Activated CD4-positive, alpha-beta T cell treated with anti-CD3 and anti-CD28 coated beads for 48 hours (primary cell): ENCODE measurements around the gene MRNIP.

Source experiments
- DNase-seq: peaks from one replicate; pipeline ENCODE4 v3.0.0-alpha.2; 2020

The MRNIP gene, protein sequence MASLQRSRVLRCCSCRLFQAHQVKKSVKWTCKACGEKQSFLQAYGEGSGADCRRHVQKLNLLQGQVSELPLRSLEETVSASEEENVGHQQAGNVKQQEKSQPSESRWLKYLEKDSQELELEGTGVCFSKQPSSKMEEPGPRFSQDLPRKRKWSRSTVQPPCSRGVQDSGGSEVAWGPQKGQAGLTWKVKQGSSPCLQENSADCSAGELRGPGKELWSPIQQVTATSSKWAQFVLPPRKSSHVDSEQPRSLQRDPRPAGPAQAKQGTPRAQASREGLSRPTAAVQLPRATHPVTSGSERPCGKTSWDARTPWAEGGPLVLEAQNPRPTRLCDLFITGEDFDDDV

DNA sequence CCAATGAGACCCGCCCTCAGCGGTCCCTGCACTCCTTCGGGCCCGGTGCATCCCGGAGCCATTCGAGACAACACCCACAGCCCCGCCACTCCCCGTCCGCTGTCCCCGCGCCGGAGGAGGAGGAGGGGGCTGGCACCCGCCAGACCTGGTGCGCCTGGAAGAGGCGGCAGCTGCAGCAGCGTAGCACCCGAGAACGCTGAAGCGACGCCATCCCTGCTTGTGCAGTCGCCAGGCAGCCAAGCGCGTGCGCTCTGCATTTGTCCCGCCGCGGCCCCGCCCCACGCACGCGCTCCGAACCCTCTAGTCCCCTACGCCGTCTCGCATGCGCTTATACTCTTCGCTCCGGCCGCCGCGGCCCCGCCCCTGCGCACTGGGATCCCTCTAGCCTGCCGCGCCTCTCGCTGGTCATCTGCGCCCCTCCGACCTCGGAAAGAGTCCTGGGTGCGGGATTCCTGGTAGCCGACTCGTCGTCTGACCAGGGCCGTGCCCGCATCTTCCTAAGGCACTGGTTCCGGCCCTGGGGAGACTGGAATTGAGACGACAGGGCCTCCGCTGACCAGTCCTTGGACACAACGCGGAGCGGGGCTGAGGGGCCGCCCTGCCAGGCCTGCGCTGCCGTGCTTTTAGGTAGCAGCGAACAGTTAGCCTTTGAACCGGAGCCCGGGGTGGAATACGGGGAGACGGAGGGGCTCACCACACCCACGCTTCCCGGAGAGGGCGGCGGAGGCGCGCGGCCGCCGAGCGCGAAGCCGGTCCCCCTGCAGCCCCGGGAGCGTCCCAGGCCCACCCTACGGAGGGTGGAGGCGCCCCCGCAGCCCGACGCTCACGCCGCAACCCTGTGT is at the start of gene MRNIP:
TSS of gene MRNIP (minus strand) at position 232 of the 842 bp plus-strand sequence. CDS start at position 211, 21 bp downstream.
- peak; percentile 95 for DNase-seq

DNA sequence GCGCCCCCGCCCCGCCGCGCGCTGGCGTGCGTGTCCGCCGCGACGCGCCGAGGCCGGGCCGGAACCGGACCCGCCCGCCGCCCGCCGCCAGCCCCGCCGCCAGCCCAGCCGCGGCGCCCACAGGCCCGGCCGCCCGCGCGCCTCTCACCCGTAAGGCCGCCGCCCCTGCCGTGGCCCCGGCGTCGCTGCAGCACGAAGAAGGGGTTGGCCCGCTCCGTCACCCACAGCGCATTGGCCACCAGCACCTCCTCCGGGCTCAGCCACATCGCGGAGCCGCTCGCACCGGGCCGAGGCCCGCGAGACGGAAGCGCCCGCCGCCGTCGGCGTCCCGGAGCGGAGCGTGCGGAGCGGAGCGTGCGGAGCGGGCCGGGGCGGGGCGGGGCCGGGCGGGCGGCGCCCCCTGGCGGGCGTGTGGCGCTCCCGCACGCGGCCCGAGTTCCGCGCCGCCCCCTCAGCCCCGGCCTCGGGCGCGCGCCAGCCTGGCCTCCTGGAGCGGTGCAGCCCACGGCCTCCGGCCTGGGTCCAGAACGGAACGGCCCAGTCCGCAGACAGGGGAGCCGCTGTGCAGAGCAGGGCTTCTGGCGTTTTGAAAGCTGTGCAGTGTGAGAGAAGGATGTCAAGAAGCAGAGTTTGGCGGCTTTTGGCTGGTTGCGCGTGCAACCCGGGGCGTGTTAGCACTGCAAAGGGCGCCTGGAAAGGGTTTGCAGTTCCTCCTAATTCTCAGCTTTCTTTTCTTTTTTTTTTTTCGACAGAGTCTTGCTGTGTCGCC is 49.1 kb upstream of the MRNIP start, which contains the start of gene TBC1D9B:
TSS of gene TBC1D9B (minus strand) at position 342 of the 769 bp plus-strand sequence. CDS start at position 266, 76 bp downstream.
- peak; percentile 66 for DNase-seq

DNA sequence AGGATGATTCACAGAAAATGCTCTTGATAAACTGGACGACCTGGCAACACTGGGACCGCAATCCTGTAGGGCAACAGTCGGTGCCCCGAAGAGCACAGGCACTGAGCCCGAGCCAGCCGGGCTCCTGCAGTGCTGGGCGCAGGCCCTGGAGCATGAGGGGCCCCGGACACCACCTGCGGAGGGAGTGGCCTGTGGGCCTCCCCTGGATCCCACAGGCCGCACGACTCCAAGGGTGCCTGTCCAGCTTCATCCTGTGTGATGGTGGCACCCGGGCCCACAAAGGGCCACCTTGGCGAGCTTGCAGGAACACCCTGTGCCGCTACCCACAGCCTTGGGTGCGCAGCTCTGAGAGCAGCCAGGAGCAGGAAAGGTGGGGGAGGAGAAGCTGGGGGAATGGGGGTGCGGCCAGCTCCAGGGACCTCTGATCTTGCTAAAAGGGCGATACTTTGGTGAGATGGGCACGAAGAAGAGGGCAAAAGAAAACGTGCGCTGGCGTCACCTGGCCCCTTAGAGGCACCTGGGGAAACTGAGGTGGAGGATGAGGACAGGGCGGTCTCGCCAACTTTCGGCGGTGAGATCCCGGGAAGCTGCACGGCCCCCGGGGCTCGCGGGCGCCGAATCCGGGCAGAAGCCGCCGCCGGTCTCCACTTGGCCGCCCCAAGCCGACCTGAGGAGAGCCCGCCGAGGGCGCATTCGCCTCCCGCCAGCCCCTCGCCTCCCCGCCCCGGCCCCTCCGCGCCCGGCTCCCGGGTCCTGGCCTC is 48.4 kb upstream of the MRNIP start:
- DNase-seq: peak; percentile 43

DNA sequence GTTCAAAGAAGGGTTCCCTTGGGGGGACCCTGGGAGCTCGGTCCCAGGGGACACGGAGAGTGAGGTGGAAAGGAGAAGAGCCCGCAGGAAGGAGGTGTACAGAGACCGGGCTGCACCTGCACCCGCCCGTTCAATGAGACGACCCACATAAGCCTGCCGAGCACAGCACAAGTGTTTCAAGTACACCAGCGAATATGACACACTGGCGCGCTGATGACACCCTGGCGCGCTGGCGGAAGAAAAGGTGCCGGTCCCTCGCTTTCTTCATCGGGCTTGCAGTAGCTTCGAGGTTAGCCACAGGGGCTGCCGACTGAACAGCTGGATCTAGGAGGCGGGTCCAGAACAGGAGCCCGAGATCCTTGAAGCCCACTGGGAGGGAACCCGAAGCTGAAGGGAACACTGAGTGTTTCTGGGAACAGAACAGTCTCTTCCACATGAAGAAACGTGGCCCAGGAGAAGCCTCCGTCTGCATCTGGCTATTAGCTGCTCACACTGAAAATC is 47.7 kb upstream of the MRNIP start:
- peak; percentile 7 for DNase-seq

DNA sequence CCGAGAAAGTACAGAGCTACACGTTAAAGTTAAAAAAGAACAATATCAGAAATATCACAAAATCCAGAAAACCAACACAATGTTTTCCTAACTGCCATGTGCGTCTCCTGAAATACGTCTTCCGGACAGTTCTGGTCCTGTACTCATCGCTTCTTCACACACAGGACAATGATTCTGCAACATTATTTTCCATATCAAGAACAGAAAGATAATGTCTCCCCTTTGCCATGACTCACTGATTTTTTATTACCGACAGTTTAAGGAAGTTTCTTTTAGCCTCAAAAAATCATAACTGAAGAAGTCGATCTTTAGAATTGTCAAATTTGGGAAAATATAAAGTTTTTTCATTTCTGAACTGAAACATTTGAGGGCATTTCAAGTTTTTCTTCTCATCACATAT is 46.5 kb upstream of the MRNIP start:
- DNase-seq: no peak

DNA sequence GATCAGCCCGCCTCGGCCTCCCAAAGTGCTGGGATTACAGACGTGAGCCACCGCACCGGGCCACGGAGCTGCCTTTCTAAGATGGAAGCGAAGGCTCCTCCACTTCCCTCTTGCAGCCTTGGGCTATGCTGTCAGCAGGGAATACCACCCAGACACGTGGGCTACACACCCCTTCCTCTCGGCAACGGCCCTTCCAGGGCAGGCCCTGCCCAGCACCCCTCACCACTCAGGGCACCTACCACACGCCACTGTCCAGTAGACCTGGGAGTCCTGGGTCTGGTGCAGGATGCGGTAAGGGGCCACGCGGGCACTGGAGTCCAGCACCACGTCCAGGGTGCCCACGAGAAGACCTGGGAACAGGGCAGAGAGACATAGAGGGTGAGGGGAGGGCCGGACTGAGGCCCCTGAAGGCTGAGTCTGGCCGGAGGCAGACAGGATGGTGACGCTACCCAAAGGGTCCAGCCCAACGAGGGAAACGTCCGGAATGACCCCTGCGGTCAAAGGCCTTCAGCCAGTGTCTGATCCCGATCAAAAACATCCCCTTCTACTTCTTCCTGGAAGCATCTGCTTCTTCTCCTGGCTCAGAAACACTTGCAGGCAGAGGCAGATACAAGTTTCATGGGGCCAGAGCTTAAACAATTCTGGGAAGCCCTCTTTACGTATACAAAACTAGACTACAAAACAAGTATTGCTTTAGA is 46.0 kb upstream of the MRNIP start:
- DNase-seq: no peak

DNA sequence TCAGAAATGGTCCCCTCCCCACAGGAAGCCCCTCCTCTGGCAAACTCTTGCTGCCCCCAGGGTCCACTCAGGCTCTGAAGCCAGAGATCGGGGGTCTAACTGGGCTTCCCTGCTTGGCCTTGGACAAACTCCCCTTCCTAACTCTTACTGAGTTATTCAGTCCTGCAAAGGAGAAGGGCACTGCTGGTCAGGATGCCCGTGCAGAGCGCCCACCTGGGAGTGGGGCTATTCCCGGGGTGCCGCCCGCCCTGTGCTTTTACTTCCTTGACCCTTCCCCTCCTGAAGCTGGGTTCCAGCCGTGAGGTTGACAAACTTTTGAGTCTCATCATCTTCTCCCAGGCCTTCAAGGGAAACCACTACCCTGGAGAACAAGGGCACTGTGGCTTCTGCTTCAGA is 44.1 kb upstream of the MRNIP start:
- no peak for DNase-seq

DNA sequence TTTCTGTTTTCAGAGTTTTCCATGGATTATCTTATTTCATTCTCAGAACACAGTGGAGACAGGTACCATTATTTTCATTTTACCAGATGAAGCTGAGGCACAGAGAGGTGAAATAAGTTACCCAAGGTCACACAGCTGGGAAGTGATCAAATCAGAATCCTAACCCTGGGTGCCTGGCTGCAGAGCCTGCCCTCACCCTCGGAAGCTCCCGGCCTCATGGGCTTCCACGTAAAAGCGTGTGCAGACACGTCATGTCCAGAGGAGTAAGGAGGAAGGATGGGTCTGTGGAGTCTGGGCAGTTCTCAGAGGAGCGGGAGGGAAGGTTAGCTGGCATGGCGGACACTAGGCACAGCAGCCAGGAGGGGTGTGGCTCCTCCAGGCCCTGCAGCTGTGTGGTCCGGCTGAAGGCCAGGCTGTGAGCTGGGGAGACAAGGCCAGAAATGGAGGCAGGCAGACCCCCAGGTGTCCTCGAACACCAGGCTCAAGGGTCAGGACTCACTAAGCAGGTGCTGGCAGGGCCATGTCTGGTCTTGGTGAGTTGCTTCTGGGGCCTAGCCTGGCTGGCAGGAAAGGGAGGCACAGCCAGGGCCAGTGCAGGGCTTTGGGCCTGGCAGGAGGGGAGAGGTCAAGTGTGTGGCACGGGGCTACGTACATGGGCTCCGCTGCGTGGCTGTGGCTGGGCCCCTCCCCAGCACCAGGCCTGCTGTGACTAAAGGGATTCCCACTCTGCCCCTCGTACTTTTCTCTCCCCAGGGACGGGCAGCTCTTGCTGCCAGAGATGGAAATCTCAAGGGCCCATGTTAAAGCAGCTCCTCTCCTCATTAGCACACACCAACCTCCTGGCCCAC is 43.5 kb upstream of the MRNIP start:
- no peak for DNase-seq

DNA sequence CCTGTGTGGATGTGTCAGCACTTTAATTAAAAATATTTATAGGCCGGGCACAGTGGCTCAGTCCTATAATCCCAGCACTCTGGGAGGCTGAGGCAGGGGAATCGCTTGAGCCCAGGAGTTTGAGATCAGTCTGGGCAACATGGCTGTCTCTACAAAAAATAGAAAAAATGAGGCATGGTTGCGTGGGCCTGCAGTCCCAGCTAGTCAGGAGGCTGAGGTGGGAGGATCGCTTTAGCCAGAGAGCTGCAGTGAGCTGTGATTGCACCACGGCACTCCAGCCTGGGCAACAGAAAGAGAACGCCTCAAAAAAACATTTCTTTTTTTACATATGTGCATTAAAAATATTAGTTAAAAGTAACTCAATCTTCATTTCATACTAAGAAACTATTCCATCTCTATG is 42.8 kb upstream of the MRNIP start:
- no peak for DNase-seq

DNA sequence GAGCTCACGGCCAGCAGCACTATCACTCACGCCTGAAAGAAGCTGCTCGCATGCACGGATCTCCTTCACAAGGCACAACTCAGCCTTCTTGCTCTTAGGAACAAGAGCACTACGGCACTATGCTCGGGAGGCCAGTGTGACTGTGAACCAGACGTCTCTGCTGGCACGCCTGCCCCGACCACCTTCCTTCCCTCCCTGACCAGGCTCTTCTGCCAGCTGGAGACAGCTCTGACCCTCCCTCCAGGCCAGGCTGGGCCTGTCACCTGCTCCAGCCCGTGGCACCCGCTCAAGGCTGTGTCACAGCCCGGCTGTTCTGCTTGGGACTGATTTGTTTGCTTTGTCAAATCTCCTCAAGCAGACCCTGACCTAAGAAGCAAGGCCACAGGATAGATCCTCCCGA is 42.1 kb upstream of the MRNIP start:
- DNase-seq: no peak

DNA sequence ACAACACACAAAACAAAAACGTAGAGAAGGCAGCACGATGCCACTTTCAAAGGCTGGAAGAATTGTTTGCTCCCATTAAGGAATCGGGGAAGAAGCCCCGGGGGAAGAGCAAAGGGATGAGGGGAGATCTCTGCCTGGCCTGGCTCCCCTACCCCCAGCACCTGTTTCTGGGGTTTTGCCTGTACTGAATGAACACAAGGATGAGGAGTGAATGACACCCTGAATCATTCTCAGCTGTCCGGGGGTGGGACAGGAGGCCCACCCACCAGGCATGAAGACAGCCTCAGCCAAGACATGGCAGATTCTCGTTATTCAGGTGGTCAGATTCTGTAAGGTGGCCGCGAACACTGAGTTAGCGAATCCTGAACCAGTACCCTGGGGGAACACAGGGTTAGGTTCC is 41.6 kb upstream of the MRNIP start:
- DNase-seq: no peak

DNA sequence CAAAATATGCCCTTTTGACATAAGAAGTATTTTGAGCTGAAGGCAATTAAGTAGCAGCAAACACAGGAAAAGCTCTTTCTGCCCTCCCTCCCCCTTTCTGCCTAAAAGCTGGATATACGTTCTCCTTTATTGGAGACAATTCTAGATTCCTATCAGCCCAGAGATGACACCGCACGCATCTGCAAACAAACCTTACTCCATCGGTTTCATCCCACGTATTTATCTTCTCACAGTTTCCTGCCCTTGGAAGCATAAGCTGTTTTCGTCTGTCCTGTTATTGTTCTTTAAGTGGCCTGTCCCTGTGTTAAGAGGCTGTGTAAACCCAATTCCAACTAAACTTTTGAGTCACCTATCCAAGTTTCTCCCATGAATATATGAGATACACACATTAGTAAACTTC is 37.2 kb upstream of the MRNIP start:
- DNase-seq: no peak

DNA sequence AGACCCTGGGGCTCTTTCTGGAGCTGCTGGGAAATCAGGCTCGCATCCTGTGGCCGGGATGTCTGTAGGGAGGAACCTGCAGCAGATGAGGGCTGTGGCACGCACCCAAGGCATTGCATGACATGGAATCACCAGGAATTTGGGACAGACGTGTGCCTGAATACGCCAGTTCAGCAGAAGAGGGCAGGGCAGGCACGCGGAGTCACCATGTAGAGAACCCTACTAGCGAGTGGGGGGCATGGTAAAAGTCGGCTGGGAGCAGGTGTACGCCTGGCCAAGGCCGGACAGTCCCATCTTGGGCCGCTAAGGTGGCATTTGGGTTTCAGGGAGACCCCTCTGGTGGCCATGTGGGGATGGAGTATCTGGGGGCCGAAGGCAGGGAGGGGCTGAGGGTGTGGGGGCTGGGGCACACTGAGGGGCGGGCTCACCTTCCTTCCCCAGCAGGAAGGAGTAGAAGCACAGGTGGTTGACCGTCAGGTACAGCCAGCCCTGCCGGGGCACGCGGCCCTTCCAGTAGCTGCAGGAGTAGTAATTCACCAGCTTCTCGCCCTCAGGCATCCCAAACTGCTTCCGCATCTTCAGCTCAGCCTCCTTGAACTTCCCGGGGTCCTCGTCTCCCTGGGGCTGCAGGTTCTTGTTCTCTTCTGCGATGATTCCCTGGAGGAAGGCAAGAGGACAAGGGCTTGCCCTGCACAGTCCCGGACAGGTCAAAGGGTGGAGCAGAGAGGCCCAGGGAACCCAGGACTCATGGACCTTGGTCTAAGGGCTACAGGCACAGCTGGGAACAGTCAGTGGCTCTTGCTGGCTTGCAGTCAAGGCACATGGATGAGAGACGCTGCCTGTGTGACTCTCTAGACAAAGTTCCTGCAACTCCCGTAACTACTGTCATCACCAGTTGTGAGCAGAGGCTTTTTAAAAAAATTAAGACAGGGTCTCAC is 35.6 kb upstream of the MRNIP start:
- DNase-seq: no peak

DNA sequence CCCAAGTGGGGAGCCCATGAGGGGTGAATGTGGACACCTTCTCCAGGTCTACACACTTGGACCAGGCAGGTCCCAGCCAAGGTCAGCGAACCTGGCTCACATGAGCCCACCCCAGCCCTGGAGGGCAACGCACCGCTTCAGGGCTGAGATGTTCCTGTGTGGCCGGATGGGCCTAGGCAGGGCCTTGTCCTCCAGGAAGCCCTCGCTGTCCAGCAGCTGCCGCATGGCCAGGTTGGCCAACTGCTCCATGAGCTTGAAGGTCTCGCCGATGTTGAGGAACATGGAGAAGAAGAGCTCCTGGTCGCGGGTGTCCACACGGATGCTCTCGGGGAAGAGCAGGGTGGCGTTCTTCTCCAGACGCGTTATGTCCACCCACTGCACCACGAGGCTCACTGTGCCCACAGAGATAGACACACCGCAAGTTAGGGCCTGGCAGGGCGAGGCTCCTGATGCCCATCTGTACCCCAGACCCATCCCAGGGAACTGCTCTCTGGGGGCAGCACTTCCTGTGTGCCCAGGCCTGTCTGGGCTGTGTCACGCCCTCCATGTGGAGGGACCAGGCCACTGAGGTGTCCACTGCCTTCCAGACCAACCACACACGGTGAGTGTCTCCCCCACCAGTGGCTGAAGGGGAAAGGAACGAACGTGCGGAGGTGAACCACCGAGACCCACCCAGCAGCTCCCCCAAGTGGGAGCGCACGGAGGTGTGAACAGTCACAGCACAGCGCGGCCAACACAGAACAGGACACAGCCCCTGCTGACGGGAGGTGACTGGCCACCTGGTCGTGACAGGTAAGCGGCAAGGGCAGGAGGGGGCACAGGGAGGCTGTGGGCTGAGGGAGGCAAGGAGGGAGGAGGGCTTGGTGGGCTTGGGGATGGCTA is 34.7 kb upstream of the MRNIP start:
- DNase-seq: no peak

DNA sequence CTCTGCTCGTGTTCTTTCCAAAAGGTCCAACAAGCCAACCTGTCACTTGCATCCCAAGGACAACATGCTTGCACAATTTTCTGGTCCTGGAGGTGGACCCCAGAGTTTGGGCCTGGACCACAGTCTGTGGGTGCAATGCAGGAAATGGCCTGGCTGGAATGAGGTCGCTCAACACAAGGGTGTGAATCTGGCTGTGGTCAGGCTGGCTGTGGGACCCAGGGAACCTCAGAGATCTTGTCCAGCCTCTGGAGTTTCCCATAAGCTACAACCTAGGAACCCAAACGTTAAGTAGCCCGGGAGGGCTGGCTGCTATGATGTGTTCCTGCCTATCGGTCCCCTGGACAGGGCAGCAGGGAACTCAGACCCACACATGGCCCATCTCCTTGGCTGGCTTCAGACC is 33.6 kb upstream of the MRNIP start:
- DNase-seq: no peak

DNA sequence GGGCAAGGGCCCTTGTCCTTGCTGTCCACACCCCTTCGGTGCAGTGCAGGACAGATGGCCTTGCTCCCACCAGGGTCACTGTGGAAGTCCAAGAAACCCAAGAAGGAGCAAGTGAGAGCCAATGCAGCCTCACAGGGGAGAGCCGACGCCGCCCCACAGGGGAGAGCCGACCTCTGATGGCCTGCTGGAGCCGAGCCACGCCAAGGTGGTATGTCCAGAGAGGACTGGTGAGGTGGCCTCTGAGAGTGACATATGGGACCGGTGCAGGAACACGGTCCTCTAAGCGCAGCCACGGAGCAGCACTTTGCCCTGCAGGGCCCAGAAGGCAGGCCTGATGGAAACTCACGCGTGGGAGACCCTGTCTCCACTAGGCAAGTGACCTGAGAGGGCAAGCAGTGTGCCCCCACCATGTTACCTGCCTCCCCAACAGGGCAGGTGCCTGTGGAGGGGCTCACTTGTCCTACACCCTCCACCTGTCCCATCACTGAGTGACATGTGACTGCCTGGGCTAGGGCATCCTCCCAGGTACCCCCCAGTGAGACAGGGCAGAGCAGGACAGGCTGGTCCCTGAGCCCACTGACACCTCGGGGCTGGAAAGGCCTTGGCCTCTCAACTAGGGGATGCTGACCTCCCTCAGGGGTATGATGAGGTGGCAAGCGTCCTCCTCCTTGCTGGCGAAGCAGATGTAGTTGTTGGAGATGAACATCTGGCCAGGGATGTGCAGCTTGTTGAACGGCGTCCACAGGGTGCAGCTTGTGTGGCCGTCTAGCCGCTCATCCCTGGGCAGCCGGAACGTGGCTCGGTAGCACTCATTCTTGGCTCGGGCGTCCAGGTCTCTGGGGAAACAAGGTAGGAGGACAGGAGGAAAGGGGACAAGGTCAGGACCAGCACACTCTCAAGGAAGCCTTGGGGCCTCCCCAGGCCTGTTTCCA is 32.4 kb upstream of the MRNIP start:
- DNase-seq: no peak

DNA sequence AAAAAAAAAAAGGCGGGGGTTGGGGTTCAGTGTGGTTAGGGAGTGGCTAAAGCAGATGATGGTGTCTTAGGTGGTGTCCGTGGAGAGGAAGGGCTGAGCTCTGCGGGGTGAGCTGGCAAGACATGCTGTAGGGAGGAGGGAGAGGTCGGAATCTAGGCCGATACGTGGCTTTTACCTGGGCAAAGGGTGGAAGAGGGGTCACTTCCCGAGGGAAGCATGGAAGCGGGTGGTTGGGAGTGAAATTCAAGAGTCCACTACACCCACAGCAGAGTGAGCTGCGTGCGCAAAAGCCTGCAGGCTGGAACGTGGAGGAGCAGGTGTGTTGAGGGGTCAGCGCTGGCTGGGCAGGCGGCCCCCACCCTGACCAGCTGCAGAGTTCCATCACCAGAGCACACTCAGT is 31.3 kb upstream of the MRNIP start:
- no peak for DNase-seq
